Neural progenitor cell (in vitro differentiated cells): ENCODE results near the gene PLEKHA6.

Experiments used
- CTCF ChIP-seq: fragments of 200-600 bp; sonication (generic); IDR thresholded peaks from 2 replicates; pipeline ENCODE4 v1.5.1; 2017; ENCODE audit warnings: antibody characterized with exemption, mild to moderate bottlenecking
- EZH2 ChIP-seq: fragments of 200-600 bp; sonication (generic); IDR thresholded peaks from 2 replicates; pipeline ENCODE4 v1.6.1; 2017; ENCODE audit warnings: antibody characterized with exemption, mild to moderate bottlenecking, moderate library complexity
- EZH2phosphoT487 ChIP-seq: fragments of 200-600 bp; sonication (generic); IDR thresholded peaks from 2 replicates; pipeline ENCODE4 v1.6.1; 2017; ENCODE audit warnings: antibody characterized with exemption

DNA sequence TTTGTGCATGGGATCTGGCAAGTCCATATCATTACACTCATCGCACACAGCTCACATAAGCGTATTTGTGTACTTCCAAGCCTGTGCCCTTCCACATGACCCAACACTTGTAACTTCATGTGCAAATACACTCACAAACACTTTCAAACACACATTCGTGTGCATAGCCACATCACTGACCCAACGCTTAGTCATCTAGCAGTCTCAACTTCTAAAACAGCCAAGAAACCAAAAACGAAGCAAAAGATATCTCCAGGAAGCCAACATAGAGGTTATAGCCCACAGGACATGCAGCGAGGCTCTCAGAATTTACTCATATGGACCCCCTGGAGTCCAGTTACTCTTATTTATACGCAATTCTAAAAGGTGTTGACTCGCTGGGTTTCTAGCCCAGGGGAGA is 135.1 kb downstream of the PLEKHA6 start:
- no peak for TF ChIP-seq CTCF
- TF ChIP-seq EZH2, result no peak
- TF ChIP-seq EZH2phosphoT487, result no peak
